ENCODE measurements around the gene BCL2A1.
"Not testable (repeated sequence)": the region's sequence is repeated elsewhere in the genome, so short reads cannot be mapped to it uniquely, and the experiment has no call there.

BCL2A1 gene

DNA sequence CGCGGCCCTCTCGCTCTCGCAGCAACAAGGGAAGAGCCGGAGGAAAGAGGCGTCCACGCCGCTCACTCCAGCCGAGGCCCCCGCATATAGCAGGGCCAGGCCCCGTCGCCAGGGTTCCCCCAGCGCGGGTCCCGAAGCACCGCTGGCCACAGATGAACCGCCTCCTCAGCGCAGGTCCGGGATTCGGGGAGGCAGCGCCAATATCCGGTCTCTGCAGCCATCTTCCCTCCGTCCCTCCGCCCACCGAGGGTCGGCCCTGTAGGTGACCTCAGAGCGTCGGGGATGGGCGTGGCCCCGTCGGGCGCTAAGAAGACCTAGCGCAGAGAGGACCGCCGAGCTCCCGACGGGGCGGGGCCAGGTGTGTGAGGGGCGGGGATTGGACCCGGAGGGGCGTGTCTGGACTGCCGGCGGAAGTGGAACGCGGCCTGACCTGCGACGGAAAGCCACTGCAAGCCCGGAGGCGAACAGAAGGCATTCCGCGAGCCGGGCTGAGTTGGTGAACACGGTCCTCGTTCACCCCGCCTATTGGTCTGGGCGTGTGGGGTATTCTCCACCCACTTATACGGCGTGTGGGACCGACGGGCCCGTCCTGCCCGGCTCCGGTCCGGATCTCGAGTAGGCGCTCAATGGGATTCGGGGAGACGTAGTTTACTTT lies 47.4 kb downstream of the BCL2A1 start:
- peak; percentile 96 for DNase-seq (ENCODE audit: low read depth)

DNA sequence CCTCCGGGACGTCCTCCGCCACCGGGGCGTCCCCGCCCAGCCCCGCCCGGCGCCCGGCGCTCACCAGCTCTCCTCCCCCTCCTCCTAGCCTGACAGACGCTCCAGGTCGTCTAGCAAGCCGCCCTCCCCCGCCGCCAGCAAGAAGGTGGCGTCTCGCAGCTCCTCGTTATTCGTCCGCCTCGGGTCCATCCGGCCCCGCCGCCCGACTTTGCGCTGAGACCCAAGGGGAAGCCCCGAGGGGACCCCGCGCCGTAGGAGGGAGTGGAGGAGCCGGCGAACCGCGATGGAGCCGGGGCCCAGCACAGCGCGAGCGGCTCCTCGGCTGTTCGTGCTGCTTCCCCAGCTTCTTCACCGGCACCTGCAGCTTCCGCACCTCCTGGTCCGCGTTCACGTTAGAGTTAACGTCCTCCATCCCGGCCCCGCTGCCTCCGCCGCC lies 47.9 kb downstream of the BCL2A1 start:
- DNase-seq (ENCODE audit: low read depth), result peak; percentile 64

GRCh38 chr15:79922512-79923078 lies 48.4 kb downstream of the BCL2A1 start:
- DNase-seq (ENCODE audit: low read depth), result no peak

DNA sequence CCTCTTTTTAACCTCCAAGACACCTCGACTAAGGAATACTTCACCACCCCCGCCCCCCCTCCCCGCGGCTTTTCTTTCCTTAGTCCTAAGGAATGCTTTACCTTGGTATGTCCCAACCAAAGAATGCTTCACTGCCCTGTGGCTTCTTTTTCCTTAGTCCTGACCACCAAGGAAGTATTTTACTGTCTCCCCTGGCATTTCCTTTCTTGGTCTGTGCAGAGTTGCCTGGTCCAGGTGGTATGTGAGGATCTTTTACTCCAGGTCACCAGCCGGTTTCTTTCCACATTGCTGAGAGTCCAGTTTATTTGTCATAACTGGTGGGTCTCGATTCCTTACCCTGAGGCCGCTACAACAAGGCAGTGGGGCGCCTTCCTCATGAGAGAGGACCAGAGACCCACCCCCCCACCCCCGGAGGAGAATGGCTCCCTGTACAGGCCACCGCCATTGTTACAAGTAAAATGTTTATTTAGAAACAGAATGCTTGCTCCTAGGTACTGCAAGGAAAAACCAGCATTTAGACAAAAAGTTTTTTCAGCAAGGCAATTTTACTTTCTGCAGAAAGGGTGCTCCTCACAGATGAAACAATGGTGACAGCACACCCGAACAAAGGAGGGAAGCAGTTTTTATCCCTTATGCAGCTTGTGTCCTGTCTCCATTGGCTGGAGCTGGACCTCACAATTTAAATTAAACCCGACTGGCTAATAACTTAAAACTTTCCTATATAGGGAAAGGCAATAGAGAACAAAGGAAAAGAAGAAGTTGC lies 51.1 kb downstream of the BCL2A1 start:
- DNase-seq (ENCODE audit: low read depth), result no peak

GRCh38 chr15:79919090-79919748 lies 51.8 kb downstream of the BCL2A1 start:
- no peak for DNase-seq (ENCODE audit: low read depth)

- DNase-seq (ENCODE audit: low read depth), result no peak
These were observed 52.7 kb downstream of the BCL2A1 start for GRCh38 chr15:79918278-79918677.

DNA sequence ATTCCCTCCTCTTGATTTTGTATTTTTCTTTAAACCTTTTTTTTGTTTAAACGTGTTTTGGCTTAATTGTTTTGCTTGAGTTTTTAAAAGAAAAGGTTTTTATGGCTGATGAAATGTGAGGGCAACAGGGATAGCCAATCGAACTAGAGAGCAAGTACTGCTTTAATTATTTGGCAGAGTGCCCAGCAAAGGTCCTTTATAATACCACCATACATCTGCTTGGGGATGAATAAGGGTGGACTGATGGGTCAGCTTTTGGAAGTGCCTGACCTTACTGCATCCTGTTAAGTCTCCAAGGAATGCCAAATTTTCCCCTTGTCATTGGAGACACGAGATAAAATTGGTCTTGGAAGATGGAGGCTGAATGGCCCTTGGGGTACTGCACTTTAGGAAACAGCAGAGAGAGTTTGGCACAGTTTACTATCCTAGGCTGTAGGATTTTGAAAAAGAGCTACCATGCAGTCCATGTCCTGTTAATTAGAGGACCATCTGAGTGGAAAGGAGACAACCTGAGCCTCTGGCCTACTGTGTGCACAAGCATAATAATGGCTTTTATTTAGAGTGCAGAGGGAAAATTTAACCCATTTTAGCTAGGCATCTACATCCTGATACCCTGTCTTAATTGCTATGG lies 54.4 kb downstream of the BCL2A1 start:
- DNase-seq (ENCODE audit: low read depth), result no peak

DNA sequence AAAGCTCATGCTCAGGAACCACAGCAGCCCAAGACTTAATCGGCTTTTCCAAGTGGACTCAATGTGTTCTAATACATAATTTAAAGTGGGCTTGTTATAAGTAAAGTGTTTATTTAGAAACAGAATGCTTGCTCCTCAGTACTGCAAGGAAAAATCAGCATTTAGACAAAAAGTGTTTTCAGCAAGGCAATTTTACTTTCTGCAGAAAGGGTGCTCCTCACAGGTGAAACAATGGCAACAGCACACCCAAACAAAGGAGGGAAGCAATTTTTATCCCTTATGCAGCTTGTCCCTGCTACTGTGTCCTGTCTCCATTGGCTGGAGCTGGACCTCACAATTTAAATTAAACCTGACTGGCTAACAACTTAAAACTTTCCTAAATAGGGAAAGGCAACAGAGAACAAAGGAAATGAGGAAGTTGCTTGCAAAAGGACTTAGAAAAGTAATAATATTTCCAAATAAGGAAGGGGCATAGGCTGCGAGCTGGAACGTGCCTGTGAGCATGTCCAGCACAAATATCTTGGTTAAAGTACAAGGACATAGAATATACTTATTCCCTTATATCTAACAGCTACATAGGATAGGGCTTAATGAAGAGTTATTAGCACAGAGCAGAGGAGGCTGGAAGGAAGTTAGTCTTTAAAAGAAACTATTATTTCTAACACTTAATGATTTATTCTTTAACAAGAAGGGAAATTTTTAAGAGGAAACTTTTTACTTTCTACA lies 55.1 kb downstream of the BCL2A1 start:
- DNase-seq (ENCODE audit: low read depth), result not testable (repeated sequence)

DNA sequence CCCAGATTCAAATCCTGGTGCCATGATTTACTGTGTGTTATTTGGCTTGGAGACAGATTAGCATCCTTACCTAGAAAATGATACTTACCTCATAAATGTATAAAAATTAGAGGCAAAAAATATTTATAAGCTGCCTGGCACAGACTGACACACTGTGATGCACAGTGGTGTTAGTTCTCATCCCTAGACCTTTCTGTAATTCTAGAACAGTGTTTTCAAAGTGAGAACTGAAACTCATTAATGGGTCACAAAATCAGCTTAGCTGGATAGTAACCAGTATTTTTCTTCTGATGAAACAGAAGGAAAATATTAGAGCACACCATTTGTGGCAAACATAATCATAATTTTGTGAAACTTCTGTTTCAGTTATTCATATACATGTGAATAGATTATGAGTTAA lies 56.3 kb downstream of the BCL2A1 start:
- no peak for DNase-seq (ENCODE audit: low read depth)

Data from stimulated activated CD4-positive, alpha-beta T cell treated with anti-CD3 and anti-CD28 coated beads, Interleukin-2, amount 100 ng/mL, for 4 hours (primary cell).